HEK293 (cell line): ENCODE results near the gene SLU7.

ENCODE experiments used
- HOXC10 ChIP-seq: sonication (generic); formaldehyde crosslinking; IDR thresholded peaks from 2 replicates; pipeline ENCODE4 v1.8.1; 2023; ENCODE audit warnings: mild to moderate bottlenecking, missing genetic modification reagents
- MZF1 ChIP-seq: fragments of 450-650 bp; formaldehyde crosslinking; IDR thresholded peaks from 2 replicates; pipeline ENCODE4 v1.5.1; 2017; ENCODE audit warnings: missing biosample characterization, missing genetic modification characterization, borderline replicate concordance
- SP3 ChIP-seq: fragments of 450-650 bp; formaldehyde crosslinking; IDR thresholded peaks from 2 replicates; pipeline ENCODE4 v1.5.1; 2016; ENCODE audit warnings: missing biosample characterization, missing genetic modification characterization
- ZNF121 ChIP-seq: fragments of 450-650 bp; formaldehyde crosslinking; IDR thresholded peaks from 2 replicates; pipeline ENCODE4 v1.5.1; 2016; ENCODE audit warnings: missing biosample characterization, missing genetic modification characterization
- ZNF426 ChIP-seq: fragments of 450-650 bp; formaldehyde crosslinking; IDR thresholded peaks from 2 replicates; pipeline ENCODE4 v1.5.1; 2017; ENCODE audit warnings: missing biosample characterization, missing genetic modification characterization, mild to moderate bottlenecking, inconsistent platforms, moderate library complexity
- TF ChIP-seq, protein P1 (sequence below): fragments of 450-650 bp; formaldehyde crosslinking; IDR thresholded peaks from 2 replicates; pipeline ENCODE4 v1.5.1; 2016; ENCODE audit warnings: missing biosample characterization, missing genetic modification characterization
- TF ChIP-seq, protein P2 (sequence below): fragments of 450-650 bp; formaldehyde crosslinking; optimal IDR thresholded peaks from 2 replicates; pipeline ENCODE3; 2016; ENCODE audit warnings: missing biosample characterization, mild to moderate bottlenecking, missing genetic modification characterization
- TF ChIP-seq, protein P3 (sequence below): IDR thresholded peaks from 2 replicates; pipeline ENCODE4 v1.6.1; 2011; ENCODE audit warnings: mild to moderate bottlenecking, low read depth, low read length, borderline replicate concordance

DNA sequence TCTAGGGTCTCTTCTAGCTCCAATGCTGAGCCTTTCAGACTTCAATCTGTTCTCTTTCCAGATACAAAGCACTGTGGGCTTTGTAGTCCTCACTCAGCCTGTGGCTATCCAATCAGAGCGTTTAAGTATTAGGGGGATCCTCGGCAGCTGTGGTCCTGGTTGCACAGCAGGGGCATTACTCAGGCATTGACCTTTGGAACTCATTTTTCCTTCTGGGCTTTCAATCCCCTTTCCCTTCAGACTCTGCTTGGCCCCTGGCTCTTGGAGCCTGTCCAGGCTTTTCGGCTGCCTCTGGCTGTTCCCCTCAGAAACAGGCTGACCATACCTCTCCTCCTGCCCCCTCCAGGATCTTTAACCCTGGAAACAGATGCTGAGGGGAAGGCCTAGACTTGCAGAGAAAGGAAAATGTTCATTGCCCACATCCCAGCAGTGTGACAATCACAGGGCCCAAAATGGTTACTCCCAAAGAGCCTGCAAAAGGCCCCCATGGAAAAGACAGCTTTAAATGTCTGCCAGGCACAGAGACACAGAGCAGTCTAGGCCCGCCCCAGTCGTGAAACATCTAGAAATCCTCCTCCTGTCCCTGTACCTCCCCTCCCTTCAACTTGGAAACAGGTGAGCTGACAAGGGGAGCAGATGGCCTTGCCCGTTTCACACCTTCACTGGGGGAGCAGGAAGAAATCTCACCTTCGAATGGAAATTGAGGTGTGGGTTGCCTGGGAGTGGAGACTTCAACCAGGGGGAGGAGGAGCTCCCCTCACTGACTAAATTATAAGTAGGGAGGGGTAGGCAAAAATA lies 62.1 kb downstream of the SLU7 start:
- TF ChIP-seq, protein P1, sequence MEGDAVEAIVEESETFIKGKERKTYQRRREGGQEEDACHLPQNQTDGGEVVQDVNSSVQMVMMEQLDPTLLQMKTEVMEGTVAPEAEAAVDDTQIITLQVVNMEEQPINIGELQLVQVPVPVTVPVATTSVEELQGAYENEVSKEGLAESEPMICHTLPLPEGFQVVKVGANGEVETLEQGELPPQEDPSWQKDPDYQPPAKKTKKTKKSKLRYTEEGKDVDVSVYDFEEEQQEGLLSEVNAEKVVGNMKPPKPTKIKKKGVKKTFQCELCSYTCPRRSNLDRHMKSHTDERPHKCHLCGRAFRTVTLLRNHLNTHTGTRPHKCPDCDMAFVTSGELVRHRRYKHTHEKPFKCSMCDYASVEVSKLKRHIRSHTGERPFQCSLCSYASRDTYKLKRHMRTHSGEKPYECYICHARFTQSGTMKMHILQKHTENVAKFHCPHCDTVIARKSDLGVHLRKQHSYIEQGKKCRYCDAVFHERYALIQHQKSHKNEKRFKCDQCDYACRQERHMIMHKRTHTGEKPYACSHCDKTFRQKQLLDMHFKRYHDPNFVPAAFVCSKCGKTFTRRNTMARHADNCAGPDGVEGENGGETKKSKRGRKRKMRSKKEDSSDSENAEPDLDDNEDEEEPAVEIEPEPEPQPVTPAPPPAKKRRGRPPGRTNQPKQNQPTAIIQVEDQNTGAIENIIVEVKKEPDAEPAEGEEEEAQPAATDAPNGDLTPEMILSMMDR, result no peak
- TF ChIP-seq SP3 (tag by site-specific recombination), result no peak
- TF ChIP-seq ZNF426 (tag by site-specific recombination), result no peak
- no peak for TF ChIP-seq ZNF121 (tag by site-specific recombination)
- TF ChIP-seq, protein P2, sequence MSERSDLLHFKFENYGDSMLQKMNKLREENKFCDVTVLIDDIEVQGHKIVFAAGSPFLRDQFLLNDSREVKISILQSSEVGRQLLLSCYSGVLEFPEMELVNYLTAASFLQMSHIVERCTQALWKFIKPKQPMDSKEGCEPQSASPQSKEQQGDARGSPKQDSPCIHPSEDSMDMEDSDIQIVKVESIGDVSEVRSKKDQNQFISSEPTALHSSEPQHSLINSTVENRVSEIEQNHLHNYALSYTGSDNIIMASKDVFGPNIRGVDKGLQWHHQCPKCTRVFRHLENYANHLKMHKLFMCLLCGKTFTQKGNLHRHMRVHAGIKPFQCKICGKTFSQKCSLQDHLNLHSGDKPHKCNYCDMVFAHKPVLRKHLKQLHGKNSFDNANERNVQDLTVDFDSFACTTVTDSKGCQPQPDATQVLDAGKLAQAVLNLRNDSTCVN (tag by site-specific recombination), result no peak
- TF ChIP-seq MZF1 (tag by site-specific recombination), result no peak
- TF ChIP-seq HOXC10 (CRISPR knock-in tag), result no peak
- TF ChIP-seq, protein P3, sequence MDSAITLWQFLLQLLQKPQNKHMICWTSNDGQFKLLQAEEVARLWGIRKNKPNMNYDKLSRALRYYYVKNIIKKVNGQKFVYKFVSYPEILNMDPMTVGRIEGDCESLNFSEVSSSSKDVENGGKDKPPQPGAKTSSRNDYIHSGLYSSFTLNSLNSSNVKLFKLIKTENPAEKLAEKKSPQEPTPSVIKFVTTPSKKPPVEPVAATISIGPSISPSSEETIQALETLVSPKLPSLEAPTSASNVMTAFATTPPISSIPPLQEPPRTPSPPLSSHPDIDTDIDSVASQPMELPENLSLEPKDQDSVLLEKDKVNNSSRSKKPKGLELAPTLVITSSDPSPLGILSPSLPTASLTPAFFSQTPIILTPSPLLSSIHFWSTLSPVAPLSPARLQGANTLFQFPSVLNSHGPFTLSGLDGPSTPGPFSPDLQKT, result no peak
